Lung (tissue), 12 donors: ENCODE results near the gene IRAK3. TPM values are rescaled to one million over a fixed set of nuclear protein-coding genes. Genes with fewer than 3 reads are reported as not detected.

Experiments
- ATAC-seq: fragments of 200-7000 bp; cut with Tn5 transposase; one replicate; pipeline ENCODE4 v1.9.1; 2020; ENCODE audit warnings: moderate number of reproducible peaks; ENCODE audit not compliant: insufficient read depth, low FRiP score
- DNase-seq, 3 donors: peaks; one replicate each; pipeline ENCODE4 v3.0.0-alpha.2; 2013 to 2017
- H3K27ac ChIP-seq, 2 donors: one replicate each; pipeline ENCODE4 v1.5.1; 2013; ENCODE audit warnings: mild to moderate bottlenecking in 2 of 2, moderate library complexity in 2 of 2, control low read depth in 1 of 2, inconsistent platforms in 1 of 2, low read depth in 1 of 2, low read length in 1 of 2
- H3K27me3 ChIP-seq, 3 donors: one replicate each; pipeline ENCODE4 v1.5.1; 2013; ENCODE audit warnings: low read length in 2 of 3; ENCODE audit not compliant: control insufficient read depth in 3 of 3, insufficient read depth in 3 of 3
- H3K36me3 ChIP-seq, 4 donors: one replicate each; pipeline ENCODE4 v1.5.1; 2013; ENCODE audit warnings: low read length in 4 of 4, mild to moderate bottlenecking in 1 of 4, moderate library complexity in 1 of 4; ENCODE audit not compliant: control insufficient read depth in 4 of 4, insufficient read depth in 4 of 4
- H3K4me1 ChIP-seq, 5 donors: one replicate each; pipeline ENCODE4 v1.5.1; 2013; ENCODE audit warnings: low read length in 5 of 5, mild to moderate bottlenecking in 2 of 5, moderate library complexity in 1 of 5; ENCODE audit not compliant: control insufficient read depth in 5 of 5, insufficient read depth in 5 of 5
- H3K4me3 ChIP-seq: one replicate; pipeline ENCODE4 v1.5.1; 2013; ENCODE audit warnings: mild to moderate bottlenecking, control low read depth, moderate library complexity
- H3K9ac ChIP-seq, 2 donors: one replicate each; pipeline ENCODE4 v1.5.1; 2013; ENCODE audit warnings: low read length in 2 of 2, control low read depth in 1 of 2; ENCODE audit not compliant: insufficient read depth in 1 of 2
- H3K9me3 ChIP-seq, 4 donors: one replicate each; pipeline ENCODE4 v1.5.1; 2013; ENCODE audit warnings: low read length in 3 of 4, mild to moderate bottlenecking in 1 of 4, moderate library complexity in 1 of 4; ENCODE audit not compliant: control insufficient read depth in 4 of 4, insufficient read depth in 3 of 4
- WGBS, 2 donors: extraction: QIAGEN DNeasy Blood & Tissue Kit; methylation state at CpG; one replicate each; pipeline ENCODE4 v1.1.7; 2013; 5-methylcytosine and 5-hydroxymethylcytosine counted together
- polyA plus RNA-seq, 2 donors: library from polyadenylated mRNA; stranded (reverse); fragments of 200-250 nt; gene quantifications; one replicate each; pipeline ENCODE4 v1.2.1, GENCODE V29; 2013
- total RNA-seq, 2 donors: library from RNA; depleted of rRNA in 1 of 2; stranded (reverse); fragments of >200 nt in 1 of 2; gene quantifications; one replicate each; pipeline ENCODE4 v1.2.1, GENCODE V29; 2014 to 2021
- TF ChIP-seq, protein P1 (sequence below): IDR thresholded peaks from 2 replicates; pipeline ENCODE4 v1.5.1; 2012; ENCODE audit warnings: mild to moderate bottlenecking; ENCODE audit errors: control extremely low read depth, extremely low read depth
- donor health status: control.
- donor health status: control.
- donor health status: Bipolar disorder and iron deficiency.
- donor health status: healthy.
- donor health status: DM: yes; HTN: yes; CAD: no.

Gene IRAK3
- total and polyA plus RNA-seq, 4 donors = 7.8 to 77.2 (median 51.2) TPM

DNA sequence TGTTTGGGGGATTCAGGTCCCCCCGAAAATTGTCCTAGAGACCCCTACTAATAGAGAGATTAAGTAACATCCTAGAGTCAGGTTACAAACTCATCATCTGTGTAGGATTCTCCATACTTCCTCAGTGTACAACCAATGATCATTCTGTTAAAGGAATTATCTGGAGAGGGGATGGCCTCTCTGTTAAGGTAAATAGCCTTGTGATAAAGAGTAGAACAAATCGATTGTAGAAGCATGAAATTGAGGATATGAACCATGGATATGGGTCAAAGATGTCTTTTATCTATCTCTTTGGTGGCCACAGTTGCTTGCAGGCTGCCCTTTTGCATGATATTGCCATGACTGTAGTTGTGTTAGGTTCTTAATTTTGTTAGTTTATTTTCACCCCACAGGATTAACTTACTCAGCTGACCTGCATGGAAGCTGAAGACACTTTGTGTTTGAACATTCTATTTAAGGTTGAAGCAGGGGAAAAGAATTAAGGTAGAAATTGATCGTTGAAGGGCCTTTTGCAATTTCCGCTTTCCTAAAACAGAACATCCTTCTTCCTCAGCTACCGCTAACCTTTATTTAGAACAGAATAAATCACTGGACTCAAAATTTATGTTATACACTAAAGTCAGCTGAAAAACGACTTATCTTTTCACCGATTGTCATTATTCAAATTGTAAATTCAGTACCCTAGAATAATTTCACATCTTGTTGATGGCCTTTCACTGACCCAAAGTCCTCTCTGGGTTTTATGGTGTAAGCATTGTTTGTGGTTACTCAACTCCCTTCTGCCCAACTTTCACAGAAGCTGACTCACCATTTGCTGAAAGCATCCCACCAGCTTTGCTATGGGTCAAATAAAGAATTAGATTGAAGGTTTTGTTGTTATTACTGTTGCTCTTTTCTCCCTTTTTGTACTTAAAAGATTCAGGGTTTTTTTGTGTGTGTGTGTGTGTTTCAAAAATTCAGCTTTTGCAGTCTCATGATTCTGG, 52.3 kb downstream of the IRAK3 start:
- 45 to 70% methylated on average over 7 of the region's 7 CpGs for WGBS, 2 donors
- ATAC-seq (no peak), DNase-seq (no peak)
- Histone ChIP-seq H3K9ac (no peak overlapping the region), H3K4me1 (peaks cover 0 to 8% (median 3%) of the 10 kb centered on the region in 5 donors), H3K9me3 (peaks cover 0 to 4% (median 0%) of the 10 kb centered on the region in 4 donors), H3K4me3 (no peak overlapping the region), H3K27ac (no peak overlapping the region), H3K36me3 (peaks cover 2 to 20% (median 11%) of the 10 kb centered on the region in 4 donors), H3K27me3 (no peaks in the 10 kb centered on the region)
- TF ChIP-seq, protein P1, sequence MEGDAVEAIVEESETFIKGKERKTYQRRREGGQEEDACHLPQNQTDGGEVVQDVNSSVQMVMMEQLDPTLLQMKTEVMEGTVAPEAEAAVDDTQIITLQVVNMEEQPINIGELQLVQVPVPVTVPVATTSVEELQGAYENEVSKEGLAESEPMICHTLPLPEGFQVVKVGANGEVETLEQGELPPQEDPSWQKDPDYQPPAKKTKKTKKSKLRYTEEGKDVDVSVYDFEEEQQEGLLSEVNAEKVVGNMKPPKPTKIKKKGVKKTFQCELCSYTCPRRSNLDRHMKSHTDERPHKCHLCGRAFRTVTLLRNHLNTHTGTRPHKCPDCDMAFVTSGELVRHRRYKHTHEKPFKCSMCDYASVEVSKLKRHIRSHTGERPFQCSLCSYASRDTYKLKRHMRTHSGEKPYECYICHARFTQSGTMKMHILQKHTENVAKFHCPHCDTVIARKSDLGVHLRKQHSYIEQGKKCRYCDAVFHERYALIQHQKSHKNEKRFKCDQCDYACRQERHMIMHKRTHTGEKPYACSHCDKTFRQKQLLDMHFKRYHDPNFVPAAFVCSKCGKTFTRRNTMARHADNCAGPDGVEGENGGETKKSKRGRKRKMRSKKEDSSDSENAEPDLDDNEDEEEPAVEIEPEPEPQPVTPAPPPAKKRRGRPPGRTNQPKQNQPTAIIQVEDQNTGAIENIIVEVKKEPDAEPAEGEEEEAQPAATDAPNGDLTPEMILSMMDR = no peak

DNA sequence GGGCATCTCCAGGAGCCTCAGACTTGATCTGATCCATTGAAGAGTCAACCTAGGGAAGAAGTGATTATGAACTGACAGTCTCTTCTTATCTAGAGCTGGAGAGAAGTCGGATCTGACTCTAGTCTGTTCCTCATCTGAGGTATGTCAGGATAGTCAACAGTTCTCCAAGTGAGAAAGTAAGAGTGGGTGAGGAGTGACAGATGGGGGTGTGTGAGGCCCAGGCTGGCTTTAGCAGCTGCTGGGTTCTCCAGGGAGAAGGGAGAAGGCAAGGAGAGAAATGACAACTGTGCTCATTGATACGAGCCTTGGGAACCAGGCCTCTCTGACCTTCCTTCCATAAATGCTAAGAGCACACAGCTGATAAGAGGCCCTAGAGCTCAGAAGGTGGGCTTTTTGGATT, 53.3 kb downstream of the IRAK3 start:
- no peak overlapping the region for H3K4me3 ChIP-seq
- ATAC-seq (peak; percentile 16), DNase-seq (no peak)
- H3K9ac ChIP-seq = no peak overlapping the region
- TF ChIP-seq, protein P1 = no peak
- H3K9me3 ChIP-seq = no peaks in the 10 kb centered on the region
- peaks cover 0 to 8% (median 3%) of the 10 kb centered on the region in 5 donors for H3K4me1 ChIP-seq
- H3K27ac ChIP-seq = no peak overlapping the region
- H3K27me3 ChIP-seq = no peaks in the 10 kb centered on the region
- 59 to 84% methylated on average over 2 of the region's 2 CpGs for whole genome bisulfite sequencing, 2 donors
- peaks cover 2 to 25% (median 12%) of the 10 kb centered on the region in 4 donors for H3K36me3 ChIP-seq

DNA sequence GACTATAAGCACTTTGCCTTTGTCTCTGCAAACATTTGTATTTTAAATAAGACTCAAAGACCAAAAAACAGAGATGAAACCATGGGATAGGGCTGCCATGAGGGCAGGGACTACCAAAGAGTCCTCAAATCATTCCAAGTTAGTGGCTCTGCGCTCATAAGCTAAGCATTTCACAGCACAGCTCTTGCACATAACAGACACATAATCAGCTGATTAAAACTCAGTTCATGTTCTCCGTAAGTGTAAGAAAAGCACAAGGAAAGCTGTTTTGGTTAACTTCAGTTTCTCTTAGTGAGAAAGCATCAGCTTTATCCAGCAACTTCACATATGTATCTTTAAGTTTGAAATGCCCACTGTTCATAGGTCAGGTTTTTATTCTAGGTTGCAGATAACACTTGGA, 54.9 kb downstream of the IRAK3 start:
- Histone ChIP-seq H3K9me3 (no peaks in the 10 kb centered on the region), H3K27ac (no peak overlapping the region), H3K27me3 (no peaks in the 10 kb centered on the region), H3K4me1 (peaks cover 0 to 8% (median 3%) of the 10 kb centered on the region in 5 donors), H3K9ac (peak overlapping the region in 1 of 2 donors; percentile 43), H3K4me3 (no peak overlapping the region), H3K36me3 (peaks cover 5 to 29% (median 14%) of the 10 kb centered on the region in 4 donors)
- ATAC-seq (no peak), DNase-seq (peak; percentile 26 to 91 (median 80))
- TF ChIP-seq, protein P1 = no peak
- WGBS, 2 donors = 93 to 95% methylated on average over 2 of the region's 2 CpGs
